NCI-H2196 (cell line): ENCODE results near the gene TTC12.

Experiments used
- DNase-seq: peaks from one replicate; lab custom pipeline; 2025; ENCODE audit not compliant: unreplicated experiment; lab: John Stamatoyannopoulos, UW

TTC12 gene

DNA sequence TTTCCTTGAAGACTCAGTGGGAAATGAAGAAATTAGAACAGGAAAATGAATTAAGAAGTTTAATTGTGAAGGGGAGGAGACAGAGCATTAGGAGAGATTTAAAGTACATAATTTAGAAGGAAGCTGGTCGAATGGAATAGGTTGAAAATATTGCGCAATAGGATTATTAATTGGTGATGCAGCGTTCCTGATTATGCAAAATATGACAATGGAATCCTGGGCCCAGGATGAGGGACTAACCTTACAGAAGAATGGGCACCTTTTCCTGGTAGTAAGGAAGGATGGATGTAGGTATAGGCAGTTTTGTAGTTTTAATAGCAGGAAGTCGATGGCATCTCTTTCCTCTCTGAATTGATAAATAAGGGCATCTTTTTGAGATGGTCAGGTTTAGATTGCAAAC is 7.8 kb downstream of the TTC12 start:
- DNase-seq, result no peak

- DNase-seq, result no peak
Measured at GRCh38 chr11:113324250-113324649, 9.9 kb downstream of the TTC12 start.

DNA sequence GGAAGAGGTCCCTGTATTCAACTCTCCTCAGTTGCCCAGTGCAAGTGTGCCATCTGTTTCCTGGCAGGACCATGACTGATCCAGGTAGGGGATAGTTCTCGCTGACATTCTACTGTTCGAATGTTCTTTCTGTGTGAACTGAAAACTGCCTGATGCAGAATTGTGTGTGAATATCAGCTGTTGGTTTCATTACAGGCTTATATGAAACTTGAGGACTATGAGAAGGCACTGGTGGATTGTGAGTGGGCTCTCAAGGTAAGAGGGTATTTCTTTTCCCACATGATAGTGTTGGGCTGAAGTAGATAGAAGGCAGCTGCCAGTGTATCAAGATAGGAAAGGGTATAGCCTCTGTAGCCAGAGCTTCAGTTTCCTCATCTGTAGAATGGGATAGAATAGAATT is 15.3 kb downstream of the TTC12 start:
- DNase-seq, result no peak

DNA sequence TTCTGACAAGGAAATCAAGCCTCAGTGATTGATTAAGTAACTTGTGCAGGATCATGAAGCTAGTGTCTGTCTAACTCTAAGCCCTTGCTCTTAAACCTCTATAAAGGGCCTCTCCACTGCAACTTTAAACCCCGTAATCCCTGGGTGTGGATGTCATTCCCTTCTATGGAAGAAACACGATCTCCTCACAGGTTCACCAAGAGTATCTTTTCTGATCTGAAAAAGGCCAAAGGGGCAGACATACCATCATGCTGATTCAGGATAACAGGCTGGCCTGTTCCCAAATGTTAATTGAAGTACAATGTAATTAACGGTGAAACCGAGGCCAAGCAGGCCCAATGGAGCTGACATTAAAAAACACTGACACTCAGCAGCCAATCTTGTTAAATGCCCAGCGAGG is 17.1 kb downstream of the TTC12 start:
- no peak for DNase-seq

DNA sequence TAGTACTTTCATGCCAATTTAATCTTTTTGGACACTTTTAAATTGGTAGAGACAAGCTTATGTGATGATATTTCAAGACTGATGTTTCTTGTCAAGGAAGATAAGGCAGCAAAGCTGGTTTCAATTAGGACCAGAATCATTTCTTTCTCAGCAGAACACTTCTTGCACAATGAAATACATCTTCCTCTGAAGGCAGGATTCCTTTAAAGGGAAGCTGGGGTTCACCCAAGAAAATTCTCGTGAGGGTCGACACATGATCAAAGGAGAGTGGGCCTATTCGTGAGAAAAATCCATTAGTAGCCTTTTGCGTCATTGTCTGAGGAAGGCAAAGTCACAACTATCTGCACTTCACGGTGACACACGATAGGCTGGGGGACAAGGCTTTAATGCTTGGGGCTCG is 17.6 kb downstream of the TTC12 start:
- DNase-seq, result no peak

GRCh38 chr11:113332638-113333329 is 18.4 kb downstream of the TTC12 start:
- no peak for DNase-seq

GRCh38 chr11:113334183-113334582 is 19.8 kb downstream of the TTC12 start:
- no peak for DNase-seq

- DNase-seq, result no peak
Measured at GRCh38 chr11:113338730-113339129, 24.3 kb downstream of the TTC12 start.

DNA sequence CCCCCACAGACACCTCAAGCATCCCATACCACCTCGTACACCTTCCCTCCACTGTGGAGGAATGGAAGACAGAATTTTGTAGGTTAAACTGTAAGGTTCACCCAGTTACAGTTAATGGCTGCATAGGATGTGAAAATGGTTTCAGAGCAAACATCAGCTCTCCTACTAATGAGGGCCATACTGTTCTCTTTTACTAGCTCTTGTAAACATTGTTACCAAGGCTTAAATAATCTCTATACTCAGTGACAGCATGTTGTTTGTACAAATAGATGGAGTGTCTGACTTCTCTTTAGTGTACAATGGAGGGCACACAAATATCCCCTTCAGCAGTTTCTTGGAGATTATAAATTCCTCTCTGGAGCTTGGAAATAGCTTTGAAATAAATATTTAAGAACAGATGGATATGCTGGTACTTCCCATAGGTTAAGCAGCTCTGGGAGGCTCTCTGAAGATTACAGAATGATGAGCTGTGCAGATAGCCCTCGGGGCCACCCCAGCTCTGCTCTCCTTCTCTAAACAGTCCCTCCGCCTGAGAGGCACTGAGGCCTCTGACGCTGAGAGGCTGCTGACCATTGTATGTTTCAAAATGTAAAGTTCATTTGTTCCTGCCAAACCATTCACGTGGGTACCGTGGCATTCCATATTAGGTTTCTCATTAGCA is 25.7 kb downstream of the TTC12 start:
- peak; percentile 69 for DNase-seq

GRCh38 chr11:113341388-113342165 is 27.2 kb downstream of the TTC12 start:
- DNase-seq, result peak; percentile 30

DNA sequence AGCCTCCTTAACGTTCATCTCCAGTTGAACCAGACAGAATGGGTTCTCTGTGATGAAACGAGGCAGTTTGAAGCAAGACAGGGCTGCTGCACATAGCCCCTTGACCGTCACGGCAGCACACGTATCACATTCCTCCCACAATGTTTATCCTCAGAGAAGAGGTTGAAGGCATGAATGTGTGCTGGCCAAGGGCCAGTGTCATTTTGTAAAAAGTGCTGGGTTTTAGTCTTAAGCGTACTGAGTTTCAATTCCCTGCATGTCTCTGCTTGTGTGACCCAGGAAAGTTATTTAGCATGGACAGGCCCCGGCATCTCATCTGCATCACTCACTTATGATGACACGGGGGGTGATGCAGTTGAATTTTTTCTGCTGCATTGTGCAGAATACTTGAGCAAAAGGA is 31.6 kb downstream of the TTC12 start:
- DNase-seq, result peak; percentile 21

DNA sequence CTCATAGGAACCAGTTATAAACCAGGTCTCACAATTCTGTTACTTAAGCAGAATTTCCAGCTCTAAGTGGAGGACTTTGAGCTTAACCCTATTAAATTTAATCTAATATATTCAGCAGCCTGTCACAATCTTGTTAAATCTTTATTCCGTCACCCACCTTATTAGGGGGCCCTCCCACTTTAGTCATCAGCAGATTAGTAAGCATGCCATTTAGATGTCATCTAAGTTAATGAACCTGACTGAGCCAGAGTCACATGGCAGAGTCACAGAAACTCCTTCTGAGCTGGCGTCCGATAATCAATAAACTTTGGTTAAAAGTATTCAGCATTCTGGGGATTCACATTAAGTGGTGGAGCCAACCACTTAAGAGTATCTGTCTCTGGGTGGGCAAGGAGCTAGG is 35.1 kb downstream of the TTC12 start:
- no peak for DNase-seq

DNA sequence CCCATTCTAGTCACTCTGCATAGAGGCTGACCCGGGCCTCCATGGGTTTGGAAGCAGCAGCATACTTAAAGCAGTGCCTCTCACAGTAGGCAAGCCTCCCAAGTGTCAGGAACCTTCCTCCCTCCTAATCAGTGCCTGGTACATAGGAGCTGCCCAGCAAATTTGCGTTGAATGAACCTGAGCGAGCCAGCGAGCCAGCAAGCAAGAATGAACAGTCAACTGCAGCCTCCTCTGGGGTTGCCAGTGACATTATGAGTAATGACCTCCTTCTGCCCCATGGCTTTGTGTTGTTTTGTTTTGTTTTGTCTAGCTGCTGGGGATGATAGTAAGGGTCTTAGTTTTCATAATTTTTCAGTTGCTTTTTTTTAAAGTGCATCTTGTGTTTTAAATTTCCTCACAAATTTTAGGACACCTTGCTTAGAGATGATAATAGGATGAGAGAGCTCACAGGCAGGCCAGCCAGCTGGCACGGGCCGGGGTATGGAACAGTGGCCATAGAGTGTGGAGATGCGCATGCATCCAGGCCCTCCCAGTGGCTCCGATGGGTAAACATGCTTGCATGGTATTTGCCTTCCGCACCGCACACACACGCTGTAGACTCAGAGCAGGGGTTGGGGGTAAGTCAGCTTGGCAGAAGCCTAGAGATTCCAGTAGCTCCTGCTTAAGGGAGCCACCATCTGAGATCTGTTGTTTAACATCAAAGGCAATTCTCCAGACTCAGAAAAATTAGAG is 36.1 kb downstream of the TTC12 start:
- peak; percentile 28 for DNase-seq

- peak; percentile 16 for DNase-seq
Measured at GRCh38 chr11:113351068-113351450, 36.7 kb downstream of the TTC12 start.

DNA sequence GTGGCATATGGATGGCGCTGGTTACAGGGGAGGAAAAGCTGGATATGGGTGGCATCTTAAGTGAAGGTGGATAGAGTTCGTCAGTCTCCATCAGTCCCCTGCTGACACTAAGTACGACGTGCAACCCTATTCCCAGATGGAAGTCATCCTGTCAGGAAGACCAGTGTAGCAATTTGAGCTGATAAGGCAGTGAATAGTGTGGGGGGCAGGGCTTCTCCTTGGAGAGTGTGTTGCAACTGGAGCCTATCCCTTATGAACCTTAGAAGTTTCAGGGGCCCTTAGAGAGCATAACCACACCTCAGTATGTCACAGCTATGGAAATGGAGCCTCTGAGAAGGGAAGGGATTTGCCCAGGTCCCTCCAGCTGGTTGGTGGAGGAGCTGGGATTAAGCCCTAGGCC is 37.1 kb downstream of the TTC12 start:
- no peak for DNase-seq

DNA sequence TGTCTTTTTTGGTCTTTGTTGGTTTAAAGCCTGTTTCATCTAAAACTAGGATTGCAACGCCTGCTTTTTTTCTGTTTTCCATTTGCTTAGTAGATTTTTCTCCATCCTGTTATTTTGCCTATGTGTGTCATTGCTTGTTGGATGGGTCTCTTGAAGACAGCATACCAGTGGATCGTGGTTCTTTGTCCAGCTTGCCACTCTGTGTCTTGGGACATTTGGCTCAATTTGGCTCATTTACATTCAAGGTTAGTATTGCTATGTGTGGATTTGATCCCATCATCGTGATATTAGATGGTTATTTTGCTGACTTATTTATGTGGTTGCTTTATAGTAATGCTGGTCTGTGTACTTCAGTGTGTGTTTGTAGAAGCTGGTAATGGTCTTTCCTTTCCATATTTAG is 41.8 kb downstream of the TTC12 start:
- no peak for DNase-seq

DNA sequence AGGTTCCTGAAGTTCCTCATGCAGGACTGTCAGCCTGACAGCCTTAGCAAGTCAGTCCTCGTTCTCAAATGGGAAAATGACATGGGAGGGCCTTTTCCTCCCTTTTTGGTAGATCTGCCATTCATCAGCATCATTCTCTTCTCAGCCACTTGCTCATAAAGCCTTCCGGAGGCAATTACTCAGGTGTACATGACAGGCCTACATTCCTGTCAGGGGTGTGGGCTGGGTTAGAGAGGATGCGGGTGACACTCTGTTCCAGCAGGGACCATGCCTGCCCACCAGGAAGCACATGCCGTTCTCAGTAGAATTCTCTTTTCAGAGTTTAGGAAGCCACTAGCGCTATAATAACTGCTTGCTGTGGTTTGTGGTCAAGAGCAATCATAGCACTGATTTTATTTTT is 49.0 kb downstream of the TTC12 start:
- no peak for DNase-seq

- DNase-seq, result no peak
Measured at GRCh38 chr11:113363996-113364641, 49.7 kb downstream of the TTC12 start.

GRCh38 chr11:113365895-113366294 is 51.5 kb downstream of the TTC12 start:
- DNase-seq, result no peak

GRCh38 chr11:113369411-113369810 is 55.0 kb downstream of the TTC12 start:
- no peak for DNase-seq

GRCh38 chr11:113370634-113371033 is 56.3 kb downstream of the TTC12 start:
- no peak for DNase-seq
